Neural cell (in vitro differentiated cells): ENCODE measurements around the gene CREM. TPM values are rescaled to one million over a fixed set of nuclear protein-coding genes. Genes with fewer than 3 reads are reported as not detected.
"Not testable (repeated sequence)": the region's sequence is repeated elsewhere in the genome, so short reads cannot be mapped to it uniquely, and the experiment has no call there.

Experiments used
- H2AFZ ChIP-seq: fragments of 200-600, 300-800 bp; sonication (generic), shearing (Covaris generic); 2 replicates; pipeline ENCODE4 v1.6.0; 2014; ENCODE audit warnings: low read depth, mild to moderate bottlenecking, antibody characterized with exemption, low read length, moderate library complexity
- H3F3A ChIP-seq: fragments of 200-600 bp; shearing (Covaris generic); 2 replicates; pipeline ENCODE4 v1.6.1; 2016; ENCODE audit warnings: mild to moderate bottlenecking, moderate library complexity, mixed read lengths, antibody characterized with exemption, low read length; ENCODE audit not compliant: insufficient read depth, poor library complexity, severe bottlenecking
- H3K27ac ChIP-seq: fragments of 200-600, 300-800 bp; sonication (generic), shearing (Covaris generic); 2 replicates; pipeline ENCODE4 v1.5.1; 2014; ENCODE audit warnings: mild to moderate bottlenecking, low read length, moderate library complexity
- H3K27me3 ChIP-seq: fragments of 300-800, 200-600 bp; sonication (generic), shearing (Covaris generic); 2 replicates; pipeline ENCODE4 v1.6.0; 2014; ENCODE audit warnings: mild to moderate bottlenecking, low read depth, low read length, moderate library complexity; ENCODE audit not compliant: insufficient read depth
- H3K36me3 ChIP-seq: fragments of 300-800, 200-600 bp; sonication (generic), shearing (Covaris generic); 2 replicates; pipeline ENCODE4 v1.5.1; 2014; ENCODE audit warnings: mild to moderate bottlenecking, antibody characterized with exemption, low read length, moderate library complexity; ENCODE audit not compliant: insufficient read depth
- H3K4me2 ChIP-seq: fragments of 300-800, 200-600 bp; sonication (generic), shearing (Covaris generic); 2 replicates; pipeline ENCODE4 v1.6.0; 2014; ENCODE audit warnings: mild to moderate bottlenecking, low read length
- H3K4me3 ChIP-seq: fragments of 300-800, 200-600 bp; sonication (generic), shearing (Covaris generic); 2 replicates; pipeline ENCODE4 v1.5.1; 2014; ENCODE audit warnings: mild to moderate bottlenecking, low read length, moderate library complexity
- H3K79me2 ChIP-seq: fragments of 200-600 bp; shearing (Covaris generic); replicated peaks from 2 replicates; pipeline ENCODE4 v1.6.0; 2014; ENCODE audit warnings: mild to moderate bottlenecking, low read length, moderate library complexity; ENCODE audit not compliant: insufficient read depth
- H3K9ac ChIP-seq: fragments of 300-800, 200-600 bp; sonication (generic), shearing (Covaris generic); 2 replicates; pipeline ENCODE4 v1.6.1; 2016; ENCODE audit warnings: mild to moderate bottlenecking, low read length, mixed read lengths
- H3K9me2 ChIP-seq: fragments of 200-600 bp; shearing (Covaris generic); 2 replicates; pipeline ENCODE4 v1.6.1; 2016; ENCODE audit warnings: mild to moderate bottlenecking, low read length, mixed read lengths; ENCODE audit not compliant: insufficient read depth
- H3K9me3 ChIP-seq: fragments of 200-600, 300-800 bp; sonication (generic), shearing (Covaris generic); 2 replicates; pipeline ENCODE4 v1.6.1; 2016; ENCODE audit warnings: mild to moderate bottlenecking, mixed run types, low read length, moderate library complexity, mixed read lengths
- H4K20me1 ChIP-seq: fragments of 200-600 bp; shearing (Covaris generic); 2 replicates; pipeline ENCODE4 v1.6.1; 2016; ENCODE audit warnings: mild to moderate bottlenecking, mixed run types; ENCODE audit not compliant: insufficient read depth
- CTCF ChIP-seq: fragments of 450-650 bp; IDR thresholded peaks from 2 replicates; pipeline ENCODE4 v1.5.1; 2014; ENCODE audit warnings: antibody characterized with exemption, mild to moderate bottlenecking, moderate library complexity; ENCODE audit not compliant: poor library complexity, severe bottlenecking
- EP300 ChIP-seq: fragments of 450-650 bp; conservative IDR thresholded peaks from 2 replicates; pipeline ENCODE4 v1.6.1; 2014; ENCODE audit warnings: antibody characterized with exemption, mild to moderate bottlenecking, moderate library complexity; ENCODE audit not compliant: poor library complexity, severe bottlenecking
- EZH2 ChIP-seq: fragments of 200-600, 300-800 bp; shearing (Covaris generic), sonication (generic); IDR thresholded peaks from 2 replicates; pipeline ENCODE4 v1.6.1; 2014; ENCODE audit warnings: antibody characterized with exemption, low read length, borderline replicate concordance, mild to moderate bottlenecking; ENCODE audit not compliant: insufficient read depth, poor library complexity, severe bottlenecking
- MXI1 ChIP-seq: fragments of 450-650 bp; conservative IDR thresholded peaks from 2 replicates; pipeline ENCODE4 v1.6.1; 2014; ENCODE audit warnings: antibody characterized with exemption, mild to moderate bottlenecking; ENCODE audit not compliant: poor library complexity, severe bottlenecking
- RAD21 ChIP-seq: fragments of 450-650 bp; conservative IDR thresholded peaks from 2 replicates; pipeline ENCODE4 v1.6.1; 2014; ENCODE audit warnings: antibody characterized with exemption, mild to moderate bottlenecking, moderate library complexity
- SMC3 ChIP-seq: fragments of 450-650 bp; conservative IDR thresholded peaks from 2 replicates; pipeline ENCODE4 v1.6.1; 2014; ENCODE audit warnings: antibody characterized with exemption, mild to moderate bottlenecking, moderate library complexity; ENCODE audit not compliant: poor library complexity
- TAF1 ChIP-seq: IDR thresholded peaks from 2 replicates; pipeline ENCODE4 v1.6.1; 2012; ENCODE audit warnings: low read depth
- polyA plus RNA-seq: library from polyadenylated mRNA; depleted of rRNA; stranded (reverse); fragments of >200 nt; gene quantifications from 2 replicates; pipeline ENCODE4 v1.2.3, GENCODE V29; 2014
- TF ChIP-seq, protein P1 (sequence below): IDR thresholded peaks from 2 replicates; pipeline ENCODE4 v1.6.1; 2012; ENCODE audit warnings: borderline replicate concordance

Gene CREM
- polyA plus RNA-seq, 1 donor from 2014 or later, result 67.3 TPM

DNA sequence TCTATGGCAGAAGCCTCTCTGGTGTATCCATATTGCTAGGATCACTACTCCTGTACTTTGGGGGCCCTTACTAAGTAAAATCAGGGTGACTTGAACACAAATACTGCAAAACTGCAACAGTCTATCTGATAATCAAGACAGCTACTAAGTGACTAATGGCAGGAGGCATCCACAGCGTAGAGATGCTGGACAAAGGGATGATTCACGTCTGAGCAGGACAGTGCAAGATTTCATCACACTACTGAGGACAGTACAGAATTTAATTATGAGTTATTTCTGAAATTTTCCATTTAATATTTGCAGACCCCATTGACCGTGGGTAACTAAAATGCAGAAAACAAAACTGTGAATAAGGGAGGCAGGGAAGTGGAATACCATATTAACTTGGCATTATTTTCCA, 46.9 kb upstream of the CREM start:
- Histone ChIP-seq H3K4me3 (no peak overlapping the region), H3K27ac (no peak overlapping the region), H3F3A (no peaks in the 10 kb centered on the region), H3K9me2 (no peaks in the 10 kb centered on the region), H3K4me2 (no peak overlapping the region), H3K36me3 (no peaks in the 10 kb centered on the region), H3K79me2 (peaks cover 59% of the 10 kb centered on the region), H3K9ac (no peak overlapping the region), H3K27me3 (no peaks in the 10 kb centered on the region), H4K20me1 (no peaks in the 10 kb centered on the region), H2AFZ (no peak overlapping the region), H3K9me3 (peaks cover 5% of the 10 kb centered on the region)
- TF ChIP-seq SMC3, result no peak
- no peak for TF ChIP-seq RAD21

DNA sequence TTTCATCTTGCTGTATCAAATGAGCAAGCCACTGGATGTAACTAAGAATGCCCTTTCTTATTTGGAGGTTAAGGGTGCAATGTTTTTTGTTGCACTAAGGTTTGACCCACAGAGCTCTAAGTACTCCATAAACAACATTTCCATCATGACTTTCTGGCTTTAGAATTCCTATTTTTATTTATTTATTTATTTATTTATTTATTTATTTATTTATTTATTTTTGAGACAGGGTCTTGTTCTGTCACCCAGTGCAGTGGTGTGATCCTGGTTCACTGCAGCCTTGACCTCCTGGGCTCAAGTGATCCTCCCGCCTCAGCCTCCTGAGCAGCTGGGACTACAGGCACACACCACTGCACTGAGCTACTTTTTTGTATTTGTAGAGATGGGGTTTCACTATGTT, 46.4 kb upstream of the CREM start:
- not testable (repeated sequence) for H3K27ac ChIP-seq, H3K27me3 ChIP-seq, H3K9ac ChIP-seq, H2AFZ ChIP-seq, H3F3A ChIP-seq, H3K36me3 ChIP-seq, H3K9me3 ChIP-seq, H3K4me2 ChIP-seq, H3K4me3 ChIP-seq, H4K20me1 ChIP-seq, H3K9me2 ChIP-seq
- H3K79me2 ChIP-seq, result peaks cover 59% of the 10 kb centered on the region

DNA sequence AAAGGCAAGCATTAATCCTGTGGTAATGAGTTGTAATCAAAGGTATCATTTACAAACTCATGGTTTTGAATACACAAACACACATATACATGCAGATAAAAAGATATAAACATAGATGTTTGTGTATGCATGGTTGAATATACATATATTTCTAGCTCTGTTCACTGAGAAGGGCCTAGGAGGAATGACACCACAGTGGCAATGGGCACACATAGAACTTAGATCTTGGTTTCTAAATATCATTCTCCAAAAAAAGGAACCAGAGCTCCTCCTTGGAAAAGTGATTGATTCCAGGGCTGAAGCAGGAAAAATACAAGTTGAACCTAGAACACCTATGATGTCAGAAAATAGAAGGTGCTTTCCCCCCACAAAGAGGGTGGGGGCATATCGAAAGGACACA, 43.4 kb upstream of the CREM start:
- Histone ChIP-seq H3K79me2 (peaks cover 77% of the 10 kb centered on the region), H3K9me2 (no peaks in the 10 kb centered on the region), H3K9me3 (peaks cover 5% of the 10 kb centered on the region), H3K27me3 (no peaks in the 10 kb centered on the region), H3K4me2 (no peak overlapping the region), H3K4me3 (no peak overlapping the region), H2AFZ (no peak overlapping the region), H3K27ac (no peak overlapping the region), H4K20me1 (no peaks in the 10 kb centered on the region), H3K9ac (no peak overlapping the region), H3K36me3 (no peaks in the 10 kb centered on the region), H3F3A (no peaks in the 10 kb centered on the region)
- TF ChIP-seq CTCF (no peak), MXI1 (no peak), SMC3 (no peak), EZH2 (no peak), TAF1 (no peak), EP300 (no peak)
- TF ChIP-seq, protein P1, sequence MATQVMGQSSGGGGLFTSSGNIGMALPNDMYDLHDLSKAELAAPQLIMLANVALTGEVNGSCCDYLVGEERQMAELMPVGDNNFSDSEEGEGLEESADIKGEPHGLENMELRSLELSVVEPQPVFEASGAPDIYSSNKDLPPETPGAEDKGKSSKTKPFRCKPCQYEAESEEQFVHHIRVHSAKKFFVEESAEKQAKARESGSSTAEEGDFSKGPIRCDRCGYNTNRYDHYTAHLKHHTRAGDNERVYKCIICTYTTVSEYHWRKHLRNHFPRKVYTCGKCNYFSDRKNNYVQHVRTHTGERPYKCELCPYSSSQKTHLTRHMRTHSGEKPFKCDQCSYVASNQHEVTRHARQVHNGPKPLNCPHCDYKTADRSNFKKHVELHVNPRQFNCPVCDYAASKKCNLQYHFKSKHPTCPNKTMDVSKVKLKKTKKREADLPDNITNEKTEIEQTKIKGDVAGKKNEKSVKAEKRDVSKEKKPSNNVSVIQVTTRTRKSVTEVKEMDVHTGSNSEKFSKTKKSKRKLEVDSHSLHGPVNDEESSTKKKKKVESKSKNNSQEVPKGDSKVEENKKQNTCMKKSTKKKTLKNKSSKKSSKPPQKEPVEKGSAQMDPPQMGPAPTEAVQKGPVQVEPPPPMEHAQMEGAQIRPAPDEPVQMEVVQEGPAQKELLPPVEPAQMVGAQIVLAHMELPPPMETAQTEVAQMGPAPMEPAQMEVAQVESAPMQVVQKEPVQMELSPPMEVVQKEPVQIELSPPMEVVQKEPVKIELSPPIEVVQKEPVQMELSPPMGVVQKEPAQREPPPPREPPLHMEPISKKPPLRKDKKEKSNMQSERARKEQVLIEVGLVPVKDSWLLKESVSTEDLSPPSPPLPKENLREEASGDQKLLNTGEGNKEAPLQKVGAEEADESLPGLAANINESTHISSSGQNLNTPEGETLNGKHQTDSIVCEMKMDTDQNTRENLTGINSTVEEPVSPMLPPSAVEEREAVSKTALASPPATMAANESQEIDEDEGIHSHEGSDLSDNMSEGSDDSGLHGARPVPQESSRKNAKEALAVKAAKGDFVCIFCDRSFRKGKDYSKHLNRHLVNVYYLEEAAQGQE, result no peak
